ENCODE results near the gene LY86. TPM values are rescaled to one million over a fixed set of nuclear protein-coding genes. Genes with fewer than 3 reads are reported as not detected.

LY86 gene
- total and polyA plus RNA-seq, 9 of the 15 experiments (the other 6 are each of a cell fraction or from before 2014, with no cell fraction given): 0.08 to 0.20 TPM; not detected in 7

DNA sequence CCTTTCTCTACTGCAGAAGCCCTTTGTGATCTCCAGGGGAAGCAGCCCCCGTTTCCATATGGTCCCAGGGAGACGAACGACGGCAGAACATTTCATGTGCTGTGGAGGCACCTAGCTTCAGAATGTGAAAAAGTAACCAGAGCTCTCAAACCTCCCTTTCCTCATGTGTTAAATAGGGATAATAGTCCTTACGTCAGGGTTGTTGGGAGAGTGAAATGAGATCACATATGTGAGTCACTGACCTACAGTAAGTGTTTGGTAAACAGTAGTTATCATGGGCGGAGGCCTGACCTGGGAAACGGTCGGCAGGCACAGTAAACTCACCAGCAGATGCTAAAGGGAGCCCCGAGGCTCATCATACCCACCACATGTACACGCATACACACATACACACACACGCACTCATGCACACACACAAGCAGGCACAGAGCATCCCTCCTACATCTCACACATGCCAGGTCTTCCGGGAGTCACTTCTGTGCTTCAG is 89.7 kb downstream of the LY86 start (continued):
- TF ChIP-seq RAD21 (CRISPR knock-in tag; conservative IDR thresholded peaks at IDR 0.05 in 1 of 2, IDR thresholded peaks at IDR 0.05 in 1 of 2) (0 out of 4 replicates have a peak, but pooled peaks of 1 of the 2 experiments have one; percentile 13), ZNF212 (CRISPR knock-in tag; IDR thresholded peaks at IDR 0.05) (no peak), ZC3H11A (IDR thresholded peaks at IDR 0.05; ENCODE audit: low read depth, low read length) (no peak), ZNF121 (CRISPR knock-in tag; conservative IDR thresholded peaks at IDR 0.05) (no peak), JUN (IDR thresholded peaks at IDR 0.05; ENCODE audit: borderline replicate concordance, low read depth, low read length) (peak; percentile 97), JUN (CRISPR knock-in tag; IDR thresholded peaks at IDR 0.05; ENCODE audit: borderline replicate concordance) (no peak), SLC30A9 (CRISPR knock-in tag; IDR thresholded peaks at IDR 0.05) (no peak)
- TF ChIP-seq, protein P1, sequence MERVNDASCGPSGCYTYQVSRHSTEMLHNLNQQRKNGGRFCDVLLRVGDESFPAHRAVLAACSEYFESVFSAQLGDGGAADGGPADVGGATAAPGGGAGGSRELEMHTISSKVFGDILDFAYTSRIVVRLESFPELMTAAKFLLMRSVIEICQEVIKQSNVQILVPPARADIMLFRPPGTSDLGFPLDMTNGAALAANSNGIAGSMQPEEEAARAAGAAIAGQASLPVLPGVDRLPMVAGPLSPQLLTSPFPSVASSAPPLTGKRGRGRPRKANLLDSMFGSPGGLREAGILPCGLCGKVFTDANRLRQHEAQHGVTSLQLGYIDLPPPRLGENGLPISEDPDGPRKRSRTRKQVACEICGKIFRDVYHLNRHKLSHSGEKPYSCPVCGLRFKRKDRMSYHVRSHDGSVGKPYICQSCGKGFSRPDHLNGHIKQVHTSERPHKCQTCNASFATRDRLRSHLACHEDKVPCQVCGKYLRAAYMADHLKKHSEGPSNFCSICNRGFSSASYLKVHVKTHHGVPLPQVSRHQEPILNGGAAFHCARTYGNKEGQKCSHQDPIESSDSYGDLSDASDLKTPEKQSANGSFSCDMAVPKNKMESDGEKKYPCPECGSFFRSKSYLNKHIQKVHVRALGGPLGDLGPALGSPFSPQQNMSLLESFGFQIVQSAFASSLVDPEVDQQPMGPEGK (CRISPR knock-in tag; IDR thresholded peaks at IDR 0.05; ENCODE audit: borderline replicate concordance): no peak
- TF ChIP-seq, protein P2, sequence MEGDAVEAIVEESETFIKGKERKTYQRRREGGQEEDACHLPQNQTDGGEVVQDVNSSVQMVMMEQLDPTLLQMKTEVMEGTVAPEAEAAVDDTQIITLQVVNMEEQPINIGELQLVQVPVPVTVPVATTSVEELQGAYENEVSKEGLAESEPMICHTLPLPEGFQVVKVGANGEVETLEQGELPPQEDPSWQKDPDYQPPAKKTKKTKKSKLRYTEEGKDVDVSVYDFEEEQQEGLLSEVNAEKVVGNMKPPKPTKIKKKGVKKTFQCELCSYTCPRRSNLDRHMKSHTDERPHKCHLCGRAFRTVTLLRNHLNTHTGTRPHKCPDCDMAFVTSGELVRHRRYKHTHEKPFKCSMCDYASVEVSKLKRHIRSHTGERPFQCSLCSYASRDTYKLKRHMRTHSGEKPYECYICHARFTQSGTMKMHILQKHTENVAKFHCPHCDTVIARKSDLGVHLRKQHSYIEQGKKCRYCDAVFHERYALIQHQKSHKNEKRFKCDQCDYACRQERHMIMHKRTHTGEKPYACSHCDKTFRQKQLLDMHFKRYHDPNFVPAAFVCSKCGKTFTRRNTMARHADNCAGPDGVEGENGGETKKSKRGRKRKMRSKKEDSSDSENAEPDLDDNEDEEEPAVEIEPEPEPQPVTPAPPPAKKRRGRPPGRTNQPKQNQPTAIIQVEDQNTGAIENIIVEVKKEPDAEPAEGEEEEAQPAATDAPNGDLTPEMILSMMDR (IDR thresholded peaks at IDR 0.05 in 2 of 3, conservative IDR thresholded peaks at IDR 0.05 in 1 of 3; ENCODE audit: insufficient read depth in 2 of 3, low read depth in 1 of 3, low read length in 3 of 3): no peak
- TF ChIP-seq, protein P3, sequence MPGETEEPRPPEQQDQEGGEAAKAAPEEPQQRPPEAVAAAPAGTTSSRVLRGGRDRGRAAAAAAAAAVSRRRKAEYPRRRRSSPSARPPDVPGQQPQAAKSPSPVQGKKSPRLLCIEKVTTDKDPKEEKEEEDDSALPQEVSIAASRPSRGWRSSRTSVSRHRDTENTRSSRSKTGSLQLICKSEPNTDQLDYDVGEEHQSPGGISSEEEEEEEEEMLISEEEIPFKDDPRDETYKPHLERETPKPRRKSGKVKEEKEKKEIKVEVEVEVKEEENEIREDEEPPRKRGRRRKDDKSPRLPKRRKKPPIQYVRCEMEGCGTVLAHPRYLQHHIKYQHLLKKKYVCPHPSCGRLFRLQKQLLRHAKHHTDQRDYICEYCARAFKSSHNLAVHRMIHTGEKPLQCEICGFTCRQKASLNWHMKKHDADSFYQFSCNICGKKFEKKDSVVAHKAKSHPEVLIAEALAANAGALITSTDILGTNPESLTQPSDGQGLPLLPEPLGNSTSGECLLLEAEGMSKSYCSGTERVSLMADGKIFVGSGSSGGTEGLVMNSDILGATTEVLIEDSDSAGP (CRISPR knock-in tag; IDR thresholded peaks at IDR 0.05): no peak
- TF ChIP-seq, protein P4, sequence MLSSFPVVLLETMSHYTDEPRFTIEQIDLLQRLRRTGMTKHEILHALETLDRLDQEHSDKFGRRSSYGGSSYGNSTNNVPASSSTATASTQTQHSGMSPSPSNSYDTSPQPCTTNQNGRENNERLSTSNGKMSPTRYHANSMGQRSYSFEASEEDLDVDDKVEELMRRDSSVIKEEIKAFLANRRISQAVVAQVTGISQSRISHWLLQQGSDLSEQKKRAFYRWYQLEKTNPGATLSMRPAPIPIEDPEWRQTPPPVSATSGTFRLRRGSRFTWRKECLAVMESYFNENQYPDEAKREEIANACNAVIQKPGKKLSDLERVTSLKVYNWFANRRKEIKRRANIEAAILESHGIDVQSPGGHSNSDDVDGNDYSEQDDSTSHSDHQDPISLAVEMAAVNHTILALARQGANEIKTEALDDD (IDR thresholded peaks at IDR 0.05): peak; percentile 88
